HL-60 (cell line): ENCODE results near the gene SH3PXD2A.

Source experiments
- DNase-seq, 2 experiments: peaks; one replicate each; pipeline ENCODE4 v3.0.0-alpha.2; 2010 to 2020; ENCODE audit warnings: low read depth in 1 of 2, low spot score in 1 of 2
- H3K27ac ChIP-seq: fragments of 250-450 bp; sonication (Bioruptor Pico); replicated peaks from 2 replicates; pipeline ENCODE4 v1.5.1; 2020; ENCODE audit warnings: mild to moderate bottlenecking, moderate library complexity
- H3K27me3 ChIP-seq: fragments of 250-450 bp; sonication (Bioruptor Pico); 2 replicates; pipeline ENCODE4 v1.5.1; 2021; ENCODE audit warnings: mild to moderate bottlenecking, moderate library complexity; ENCODE audit not compliant: insufficient read depth, poor library complexity, severe bottlenecking
- H3K4me3 ChIP-seq: replicated peaks from 2 replicates; pipeline ENCODE4 v1.5.1; 2011; ENCODE audit warnings: mild to moderate bottlenecking, control low read depth, low read length; ENCODE audit not compliant: insufficient read depth
- GABPA ChIP-seq: IDR thresholded peaks from 2 replicates; pipeline ENCODE4 v1.6.1; 2012; ENCODE audit warnings: low read depth
- POLR2AphosphoS5 ChIP-seq: IDR thresholded peaks from 2 replicates; pipeline ENCODE4 v1.6.1; 2012; ENCODE audit warnings: low read depth
- SPI1 ChIP-seq: IDR thresholded peaks from 2 replicates; pipeline ENCODE4 v1.6.1; 2012; ENCODE audit warnings: low read depth, mild to moderate bottlenecking, borderline replicate concordance
- TF ChIP-seq, protein P1 (sequence below): IDR thresholded peaks from one replicate; pipeline ENCODE4 v1.5.1; 2011; ENCODE audit warnings: low read length, control low read depth, inconsistent platforms; ENCODE audit not compliant: insufficient read depth
- TF ChIP-seq, protein P2 (sequence below): IDR thresholded peaks from 2 replicates; pipeline ENCODE4 v1.6.1; 2012; ENCODE audit warnings: low read depth; ENCODE audit not compliant: insufficient replicate concordance

Gene SH3PXD2A

DNA sequence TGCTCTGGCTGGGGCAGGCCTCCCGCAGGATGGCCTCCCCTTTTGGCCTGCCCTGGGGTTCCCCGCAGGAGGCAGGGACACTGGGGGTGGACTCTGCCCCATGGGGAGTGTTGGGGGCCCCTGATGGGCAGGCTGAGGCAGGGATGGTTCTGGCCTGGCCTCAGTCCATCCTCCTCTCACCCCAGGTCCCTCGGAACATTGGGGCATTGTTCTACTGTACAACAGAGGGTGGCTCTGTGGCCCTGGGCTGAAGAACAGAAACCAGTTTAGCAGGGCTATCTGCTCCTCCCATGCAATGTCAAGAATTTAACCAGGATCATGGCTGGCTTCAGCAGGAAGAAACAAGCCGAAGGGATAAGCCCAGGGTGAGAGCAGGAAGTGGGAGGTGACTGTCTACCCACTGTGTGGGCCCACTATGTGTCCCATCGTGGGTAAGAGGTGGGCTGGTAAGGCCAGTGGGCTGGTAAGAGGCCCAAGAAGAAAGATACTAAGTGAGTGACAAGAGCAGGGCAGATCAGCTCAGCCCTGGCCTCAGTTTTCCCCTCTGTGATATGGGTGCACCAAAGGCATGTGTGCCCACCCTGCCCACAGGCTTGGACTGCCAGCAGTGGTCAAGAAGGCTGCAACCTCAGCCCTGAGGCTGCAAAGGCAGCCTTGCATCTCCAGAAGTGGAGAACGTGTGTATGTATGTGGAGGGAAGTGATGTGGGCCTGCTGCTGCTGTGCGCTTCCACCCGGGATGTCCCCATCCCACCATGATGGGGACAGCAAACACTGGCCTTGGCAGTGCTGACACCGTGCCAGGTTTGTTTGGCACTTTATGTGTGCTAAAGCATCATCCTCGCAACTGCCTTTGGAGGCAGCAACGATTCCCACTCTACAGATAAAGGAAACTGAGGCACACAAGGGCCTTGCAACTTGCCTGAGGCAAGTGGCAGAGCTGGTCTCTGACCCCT is 138.9 kb downstream of the SH3PXD2A start:
- H3K27ac ChIP-seq: no peak overlapping the region
- DNase-seq: no peak
- no peak overlapping the region for H3K4me3 ChIP-seq
- H3K27me3 ChIP-seq: no peaks in the 10 kb centered on the region
- TF ChIP-seq, protein P1, sequence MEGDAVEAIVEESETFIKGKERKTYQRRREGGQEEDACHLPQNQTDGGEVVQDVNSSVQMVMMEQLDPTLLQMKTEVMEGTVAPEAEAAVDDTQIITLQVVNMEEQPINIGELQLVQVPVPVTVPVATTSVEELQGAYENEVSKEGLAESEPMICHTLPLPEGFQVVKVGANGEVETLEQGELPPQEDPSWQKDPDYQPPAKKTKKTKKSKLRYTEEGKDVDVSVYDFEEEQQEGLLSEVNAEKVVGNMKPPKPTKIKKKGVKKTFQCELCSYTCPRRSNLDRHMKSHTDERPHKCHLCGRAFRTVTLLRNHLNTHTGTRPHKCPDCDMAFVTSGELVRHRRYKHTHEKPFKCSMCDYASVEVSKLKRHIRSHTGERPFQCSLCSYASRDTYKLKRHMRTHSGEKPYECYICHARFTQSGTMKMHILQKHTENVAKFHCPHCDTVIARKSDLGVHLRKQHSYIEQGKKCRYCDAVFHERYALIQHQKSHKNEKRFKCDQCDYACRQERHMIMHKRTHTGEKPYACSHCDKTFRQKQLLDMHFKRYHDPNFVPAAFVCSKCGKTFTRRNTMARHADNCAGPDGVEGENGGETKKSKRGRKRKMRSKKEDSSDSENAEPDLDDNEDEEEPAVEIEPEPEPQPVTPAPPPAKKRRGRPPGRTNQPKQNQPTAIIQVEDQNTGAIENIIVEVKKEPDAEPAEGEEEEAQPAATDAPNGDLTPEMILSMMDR: no peak
- TF ChIP-seq GABPA (no peak), SPI1 (no peak)

DNA sequence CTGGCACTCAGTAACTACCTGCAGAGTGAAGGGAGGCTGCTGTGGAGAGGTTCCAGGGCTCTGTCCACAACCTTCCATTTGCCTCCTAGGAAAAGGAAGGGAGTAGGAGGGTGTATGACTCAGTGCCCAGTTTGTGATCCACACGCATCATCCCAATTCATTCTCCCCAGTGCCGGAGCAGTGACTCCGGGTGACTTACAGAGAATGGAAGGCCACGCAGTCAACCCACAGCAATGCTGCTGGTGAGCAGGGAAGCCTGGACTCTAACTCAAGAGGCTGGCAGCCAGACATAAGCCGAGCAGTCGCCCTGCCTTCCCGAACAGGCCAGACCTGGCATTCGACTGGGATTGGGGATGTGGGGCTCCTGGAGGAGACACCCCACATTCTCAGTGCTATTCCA is 139.9 kb downstream of the SH3PXD2A start:
- TF ChIP-seq POLR2AphosphoS5: no peak
- TF ChIP-seq SPI1: no peak
- TF ChIP-seq, protein P1: no peak
- TF ChIP-seq, protein P2, sequence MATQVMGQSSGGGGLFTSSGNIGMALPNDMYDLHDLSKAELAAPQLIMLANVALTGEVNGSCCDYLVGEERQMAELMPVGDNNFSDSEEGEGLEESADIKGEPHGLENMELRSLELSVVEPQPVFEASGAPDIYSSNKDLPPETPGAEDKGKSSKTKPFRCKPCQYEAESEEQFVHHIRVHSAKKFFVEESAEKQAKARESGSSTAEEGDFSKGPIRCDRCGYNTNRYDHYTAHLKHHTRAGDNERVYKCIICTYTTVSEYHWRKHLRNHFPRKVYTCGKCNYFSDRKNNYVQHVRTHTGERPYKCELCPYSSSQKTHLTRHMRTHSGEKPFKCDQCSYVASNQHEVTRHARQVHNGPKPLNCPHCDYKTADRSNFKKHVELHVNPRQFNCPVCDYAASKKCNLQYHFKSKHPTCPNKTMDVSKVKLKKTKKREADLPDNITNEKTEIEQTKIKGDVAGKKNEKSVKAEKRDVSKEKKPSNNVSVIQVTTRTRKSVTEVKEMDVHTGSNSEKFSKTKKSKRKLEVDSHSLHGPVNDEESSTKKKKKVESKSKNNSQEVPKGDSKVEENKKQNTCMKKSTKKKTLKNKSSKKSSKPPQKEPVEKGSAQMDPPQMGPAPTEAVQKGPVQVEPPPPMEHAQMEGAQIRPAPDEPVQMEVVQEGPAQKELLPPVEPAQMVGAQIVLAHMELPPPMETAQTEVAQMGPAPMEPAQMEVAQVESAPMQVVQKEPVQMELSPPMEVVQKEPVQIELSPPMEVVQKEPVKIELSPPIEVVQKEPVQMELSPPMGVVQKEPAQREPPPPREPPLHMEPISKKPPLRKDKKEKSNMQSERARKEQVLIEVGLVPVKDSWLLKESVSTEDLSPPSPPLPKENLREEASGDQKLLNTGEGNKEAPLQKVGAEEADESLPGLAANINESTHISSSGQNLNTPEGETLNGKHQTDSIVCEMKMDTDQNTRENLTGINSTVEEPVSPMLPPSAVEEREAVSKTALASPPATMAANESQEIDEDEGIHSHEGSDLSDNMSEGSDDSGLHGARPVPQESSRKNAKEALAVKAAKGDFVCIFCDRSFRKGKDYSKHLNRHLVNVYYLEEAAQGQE: no peak
- TF ChIP-seq GABPA: no peak
- Histone ChIP-seq H3K4me3 (no peak overlapping the region), H3K27me3 (no peaks in the 10 kb centered on the region), H3K27ac (no peak overlapping the region)
- DNase-seq: no peak

DNA sequence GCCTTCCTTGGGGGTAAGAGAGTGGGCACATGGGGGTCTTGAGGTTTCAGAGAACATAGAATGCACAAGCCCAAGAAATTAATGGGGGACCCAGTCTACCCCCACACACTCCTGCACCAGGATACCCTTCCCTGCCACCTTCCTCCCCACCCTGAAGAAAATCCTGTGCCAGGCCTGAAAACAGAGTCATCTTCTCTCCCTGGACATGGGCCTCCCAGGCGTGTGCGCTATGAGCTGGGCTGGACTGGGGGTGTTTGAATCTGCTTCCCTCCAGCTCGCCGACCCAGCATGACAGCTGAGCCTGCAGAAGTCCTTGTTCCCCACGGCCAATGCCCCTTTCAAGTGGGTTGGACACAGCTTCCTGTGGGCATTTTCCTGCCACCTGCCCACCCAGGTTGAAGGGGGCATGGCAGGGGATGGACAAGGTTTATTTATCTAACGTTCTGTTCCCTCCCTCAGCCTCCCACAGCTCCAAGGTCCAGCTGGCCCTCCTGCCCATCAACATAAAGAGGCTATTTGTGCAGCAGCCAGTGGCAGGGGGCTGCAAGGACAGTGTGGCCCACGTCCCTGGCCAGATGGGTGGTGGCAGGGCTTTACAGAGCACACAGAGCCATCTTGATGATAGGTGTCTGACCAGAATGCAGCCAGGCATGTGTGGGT is 141.0 kb downstream of the SH3PXD2A start:
- H3K27ac ChIP-seq: no peak overlapping the region
- H3K4me3 ChIP-seq: no peak overlapping the region
- no peaks in the 10 kb centered on the region for H3K27me3 ChIP-seq
- DNase-seq: no peak
- TF ChIP-seq, protein P1: no peak
- TF ChIP-seq POLR2AphosphoS5 (no peak), SPI1 (no peak), GABPA (no peak)
- TF ChIP-seq, protein P2: no peak
